GM23338 (cell line): ENCODE measurements around the gene BID.

Experiments used
- POLR2AphosphoS5 ChIP-seq: IDR thresholded peaks from 2 replicates; pipeline ENCODE4 v1.6.1; 2016; ENCODE audit warnings: antibody characterized with exemption, low read depth
- TF ChIP-seq, protein P1 (sequence below), 2 experiments: fragments of 200-600 bp in 1 of 2; sonication (generic) in 1 of 2; conservative IDR thresholded peaks; 2 replicates each; pipeline versions ENCODE4 v1.5.1 to v1.6.1; 2016 to 2017; ENCODE audit warnings: antibody characterized with exemption in 2 of 2, low read depth in 2 of 2, mild to moderate bottlenecking in 2 of 2, moderate library complexity in 1 of 2
- TF ChIP-seq, protein P2 (sequence below): IDR thresholded peaks from one replicate; pipeline ENCODE4 v1.6.1; 2018; ENCODE audit warnings: antibody characterized with exemption; ENCODE audit not compliant: unreplicated experiment

DNA sequence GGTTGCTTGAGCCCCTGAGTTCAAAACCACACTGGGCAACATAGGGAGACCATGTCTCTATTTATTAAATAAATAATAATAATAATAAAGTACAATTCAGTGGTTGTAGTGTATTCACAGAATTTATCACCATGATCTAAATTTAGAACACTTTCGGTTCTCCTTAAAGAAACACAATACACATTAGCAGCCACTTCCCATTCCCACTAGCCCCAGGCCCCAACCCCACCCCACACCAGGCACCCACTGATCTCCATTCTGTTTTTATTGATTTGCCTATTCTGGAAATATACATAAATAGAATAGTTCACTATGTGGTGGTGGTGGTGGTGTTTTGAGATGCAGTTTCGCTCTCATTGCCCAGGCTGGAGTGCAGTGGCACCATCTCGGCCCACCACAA, 90.0 kb downstream of the BID start:
- TF ChIP-seq, protein P1, sequence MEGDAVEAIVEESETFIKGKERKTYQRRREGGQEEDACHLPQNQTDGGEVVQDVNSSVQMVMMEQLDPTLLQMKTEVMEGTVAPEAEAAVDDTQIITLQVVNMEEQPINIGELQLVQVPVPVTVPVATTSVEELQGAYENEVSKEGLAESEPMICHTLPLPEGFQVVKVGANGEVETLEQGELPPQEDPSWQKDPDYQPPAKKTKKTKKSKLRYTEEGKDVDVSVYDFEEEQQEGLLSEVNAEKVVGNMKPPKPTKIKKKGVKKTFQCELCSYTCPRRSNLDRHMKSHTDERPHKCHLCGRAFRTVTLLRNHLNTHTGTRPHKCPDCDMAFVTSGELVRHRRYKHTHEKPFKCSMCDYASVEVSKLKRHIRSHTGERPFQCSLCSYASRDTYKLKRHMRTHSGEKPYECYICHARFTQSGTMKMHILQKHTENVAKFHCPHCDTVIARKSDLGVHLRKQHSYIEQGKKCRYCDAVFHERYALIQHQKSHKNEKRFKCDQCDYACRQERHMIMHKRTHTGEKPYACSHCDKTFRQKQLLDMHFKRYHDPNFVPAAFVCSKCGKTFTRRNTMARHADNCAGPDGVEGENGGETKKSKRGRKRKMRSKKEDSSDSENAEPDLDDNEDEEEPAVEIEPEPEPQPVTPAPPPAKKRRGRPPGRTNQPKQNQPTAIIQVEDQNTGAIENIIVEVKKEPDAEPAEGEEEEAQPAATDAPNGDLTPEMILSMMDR (conservative IDR thresholded peaks at IDR 0.05; ENCODE audit: low read depth in 2 of 2), result no peak
- TF ChIP-seq POLR2AphosphoS5, result no peak
- TF ChIP-seq, protein P2, sequence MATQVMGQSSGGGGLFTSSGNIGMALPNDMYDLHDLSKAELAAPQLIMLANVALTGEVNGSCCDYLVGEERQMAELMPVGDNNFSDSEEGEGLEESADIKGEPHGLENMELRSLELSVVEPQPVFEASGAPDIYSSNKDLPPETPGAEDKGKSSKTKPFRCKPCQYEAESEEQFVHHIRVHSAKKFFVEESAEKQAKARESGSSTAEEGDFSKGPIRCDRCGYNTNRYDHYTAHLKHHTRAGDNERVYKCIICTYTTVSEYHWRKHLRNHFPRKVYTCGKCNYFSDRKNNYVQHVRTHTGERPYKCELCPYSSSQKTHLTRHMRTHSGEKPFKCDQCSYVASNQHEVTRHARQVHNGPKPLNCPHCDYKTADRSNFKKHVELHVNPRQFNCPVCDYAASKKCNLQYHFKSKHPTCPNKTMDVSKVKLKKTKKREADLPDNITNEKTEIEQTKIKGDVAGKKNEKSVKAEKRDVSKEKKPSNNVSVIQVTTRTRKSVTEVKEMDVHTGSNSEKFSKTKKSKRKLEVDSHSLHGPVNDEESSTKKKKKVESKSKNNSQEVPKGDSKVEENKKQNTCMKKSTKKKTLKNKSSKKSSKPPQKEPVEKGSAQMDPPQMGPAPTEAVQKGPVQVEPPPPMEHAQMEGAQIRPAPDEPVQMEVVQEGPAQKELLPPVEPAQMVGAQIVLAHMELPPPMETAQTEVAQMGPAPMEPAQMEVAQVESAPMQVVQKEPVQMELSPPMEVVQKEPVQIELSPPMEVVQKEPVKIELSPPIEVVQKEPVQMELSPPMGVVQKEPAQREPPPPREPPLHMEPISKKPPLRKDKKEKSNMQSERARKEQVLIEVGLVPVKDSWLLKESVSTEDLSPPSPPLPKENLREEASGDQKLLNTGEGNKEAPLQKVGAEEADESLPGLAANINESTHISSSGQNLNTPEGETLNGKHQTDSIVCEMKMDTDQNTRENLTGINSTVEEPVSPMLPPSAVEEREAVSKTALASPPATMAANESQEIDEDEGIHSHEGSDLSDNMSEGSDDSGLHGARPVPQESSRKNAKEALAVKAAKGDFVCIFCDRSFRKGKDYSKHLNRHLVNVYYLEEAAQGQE, result no peak
